Peyer's patch (tissue), 4 donors: Measurements from ENCODE around the gene CORO2A. TPM values are rescaled to one million over a fixed set of nuclear protein-coding genes. Genes with fewer than 3 reads are reported as not detected.
A peak's percentile ranks its signal among the peaks of the same experiment; 100 is the strongest.

Experiments
- DNase-seq, 3 donors: peaks; one replicate each; pipeline ENCODE4 v3.0.0-alpha.2; 2017 to 2019
- H3K27ac ChIP-seq, 4 donors: fragments of 200-600 bp; sonication (generic); one replicate each; pipeline ENCODE4 v1.5.1; 2016 to 2019
- H3K27me3 ChIP-seq, 2 donors: fragments of 200-600 bp; sonication (generic); one replicate each; pipeline ENCODE4 v1.5.1; 2019
- H3K36me3 ChIP-seq, 3 donors: fragments of 200-600 bp; sonication (generic); one replicate each; pipeline ENCODE4 v1.5.1; 2016 to 2019
- H3K4me1 ChIP-seq, 4 donors: fragments of 200-600 bp; sonication (generic); one replicate each; pipeline ENCODE4 v1.5.1; 2016 to 2019
- H3K4me3 ChIP-seq, 4 donors: fragments of 200-600 bp; sonication (generic); 1 replicate in 3 of 4; 2 replicates in 1 of 4; pipeline ENCODE4 v1.5.1; 2016 to 2019; ENCODE audit warnings: mild to moderate bottlenecking in 1 of 4
- H3K9me3 ChIP-seq, 4 donors: fragments of 200-600 bp; sonication (generic); one replicate each; pipeline ENCODE4 v1.5.1; 2016 to 2019; ENCODE audit warnings: mild to moderate bottlenecking in 1 of 4
- CTCF ChIP-seq, 6 experiments: fragments of 450-650 bp in 4 of 6; fragments of 200-600 bp in 2 of 6; sonication (generic) in 1 of 6; IDR thresholded peaks; one replicate each; pipeline ENCODE4 v1.5.1; 2017 to 2019; ENCODE audit warnings: antibody characterized with exemption in 6 of 6, mild to moderate bottlenecking in 3 of 6, moderate library complexity in 1 of 6
- POLR2A ChIP-seq, 2 donors: fragments of 450-650 bp; IDR thresholded peaks; one replicate each; pipeline ENCODE4 v1.5.1; 2017; ENCODE audit warnings: antibody characterized with exemption in 2 of 2, mild to moderate bottlenecking in 2 of 2, moderate library complexity in 2 of 2
- total RNA-seq, 4 donors: library from RNA; depleted of rRNA; stranded (reverse); fragments of >200 nt; gene quantifications; one replicate each; pipeline ENCODE4 v1.1.0, GENCODE V29; 2016

CORO2A gene
- total RNA-seq, 4 donors from 2014 or later = 15.7 to 99.6 (median 91.9) TPM

GRCh38 chr9:98101416-98101815 lies 91.0 kb downstream of the CORO2A start:
- peaks cover 3 to 60% (median 17%) of the 10 kb centered on the region in 4 donors for H3K4me1 ChIP-seq
- peaks cover 0 to 35% (median 0%) of the 10 kb centered on the region in 3 donors for H3K36me3 ChIP-seq
- no peak overlapping the region for H3K4me3 ChIP-seq
- no peaks in the 10 kb centered on the region for H3K9me3 ChIP-seq
- TF ChIP-seq POLR2A (IDR thresholded peaks at IDR 0.05) (no peak), CTCF (IDR thresholded peaks at IDR 0.05) (no peak)
- no peaks in the 10 kb centered on the region for H3K27me3 ChIP-seq
- H3K27ac ChIP-seq = peak overlapping the region; percentile 66 to 84 (median 74)
- peak in 2 of 3 donors; percentile 12 to 52 for DNase-seq

- H3K9me3 ChIP-seq = no peaks in the 10 kb centered on the region
- H3K27me3 ChIP-seq = no peaks in the 10 kb centered on the region
- peaks cover 0 to 44% (median 0%) of the 10 kb centered on the region in 3 donors for H3K36me3 ChIP-seq
- H3K4me3 ChIP-seq = no peak overlapping the region
- peak overlapping the region; percentile 24 to 77 (median 67) for H3K27ac ChIP-seq
- TF ChIP-seq POLR2A (IDR thresholded peaks at IDR 0.05) = no peak
- TF ChIP-seq CTCF (IDR thresholded peaks at IDR 0.05) = no peak
- H3K4me1 ChIP-seq = peaks cover 3 to 55% (median 17%) of the 10 kb centered on the region in 4 donors
- DNase-seq = no peak
Measured at GRCh38 chr9:98100456-98100855, 92.0 kb downstream of the CORO2A start.

- peak overlapping the region; percentile 24 to 77 (median 67) for H3K27ac ChIP-seq
- H3K27me3 ChIP-seq = no peaks in the 10 kb centered on the region
- TF ChIP-seq CTCF (IDR thresholded peaks at IDR 0.05) = no peak
- no peak for TF ChIP-seq POLR2A (IDR thresholded peaks at IDR 0.05)
- H3K9me3 ChIP-seq = no peaks in the 10 kb centered on the region
- H3K4me1 ChIP-seq = peaks cover 3 to 53% (median 14%) of the 10 kb centered on the region in 4 donors
- no peak overlapping the region for H3K4me3 ChIP-seq
- H3K36me3 ChIP-seq = peaks cover 0 to 46% (median 0%) of the 10 kb centered on the region in 3 donors
- DNase-seq = peak in 1 of 3 donors; percentile 56
Measured at GRCh38 chr9:98099898-98100297, 92.5 kb downstream of the CORO2A start.

- no peaks in the 10 kb centered on the region for H3K27me3 ChIP-seq
Measured at GRCh38 chr9:98099346-98099745, 93.1 kb downstream of the CORO2A start.

GRCh38 chr9:98097836-98098235 lies 94.6 kb downstream of the CORO2A start:
- no peak overlapping the region for H3K4me3 ChIP-seq
- TF ChIP-seq CTCF (IDR thresholded peaks at IDR 0.05) = no peak
- no peak for TF ChIP-seq POLR2A (IDR thresholded peaks at IDR 0.05)
- H3K36me3 ChIP-seq = peaks cover 0 to 53% (median 0%) of the 10 kb centered on the region in 3 donors
- no peaks in the 10 kb centered on the region for H3K9me3 ChIP-seq
- no peaks in the 10 kb centered on the region for H3K27me3 ChIP-seq
- H3K27ac ChIP-seq = no peak overlapping the region
- H3K4me1 ChIP-seq = peaks cover 3 to 41% (median 13%) of the 10 kb centered on the region in 4 donors
- peak in 1 of 3 donors; percentile 51 for DNase-seq

More at GRCh38 chr9:98099346-98099745, 93.1 kb downstream of the CORO2A start:
- Histone ChIP-seq H3K4me1 (peaks cover 3 to 47% (median 13%) of the 10 kb centered on the region in 4 donors), H3K36me3 (peaks cover 0 to 46% (median 0%) of the 10 kb centered on the region in 3 donors), H3K9me3 (no peaks in the 10 kb centered on the region), H3K27ac (peak overlapping the region in 3 of 4 donors; percentile 64 to 77 (median 70)), H3K4me3 (no peak overlapping the region)
- DNase-seq = peak in 1 of 3 donors; percentile 38
- TF ChIP-seq POLR2A (IDR thresholded peaks at IDR 0.05) = no peak
- no peak for TF ChIP-seq CTCF (IDR thresholded peaks at IDR 0.05)
